H1 (cell line): ENCODE measurements around the gene FERMT2. TPM values are rescaled to one million over a fixed set of nuclear protein-coding genes. Genes with fewer than 3 reads are reported as not detected.

ENCODE experiments used
- CTCF ChIA-PET: fragments of 300-600 bp; sonication (Branson Sonifier 250); formaldehyde crosslinking; loops from one replicate; lab custom pipeline; 2021; ENCODE audit not compliant: partially characterized antibody; lab: Charles Lee
- POLR2A ChIA-PET: fragments of 300-600 bp; sonication (Branson Sonifier 250); formaldehyde crosslinking; loops from one replicate; lab custom pipeline; 2021; ENCODE audit warnings: inconsistent platforms; ENCODE audit not compliant: partially characterized antibody; lab: Charles Lee
- DNase-seq, 2 experiments: peaks; one replicate each; pipeline versions ENCODE4 v3.0.0 to v3.0.0-alpha.2; 2010 to 2022; ENCODE audit warnings: low spot score in 2 of 2, low read depth in 1 of 2, mixed read lengths in 1 of 2
- FAIRE-seq: peaks from 2 replicates; lab custom pipeline; 2011; peaks lifted over from hg19 to GRCh38; lab: Jason Lieb, UNC
- H2AFZ ChIP-seq: 2 replicates; pipeline ENCODE4 v1.8.1; 2012; ENCODE audit warnings: low read length, inconsistent platforms
- H2AK5ac ChIP-seq: 2 replicates; pipeline ENCODE4 v1.6.1; 2013; ENCODE audit warnings: low read depth, low read length
- H2BK120ac ChIP-seq: replicated peaks from 2 replicates; pipeline ENCODE3; 2013; ENCODE audit warnings: low read depth, low read length, inconsistent platforms
- H2BK12ac ChIP-seq: 2 replicates; pipeline ENCODE4 v1.6.1; 2013; ENCODE audit warnings: low read depth, low read length
- H2BK15ac ChIP-seq: 2 replicates; pipeline ENCODE4 v1.6.1; 2013; ENCODE audit warnings: low read length
- H2BK20ac ChIP-seq: 2 replicates; pipeline ENCODE4 v1.6.1; 2013; ENCODE audit warnings: low read length
- H2BK5ac ChIP-seq: 2 replicates; pipeline ENCODE4 v1.6.1; 2013; ENCODE audit warnings: low read depth, low read length
- H3K14ac ChIP-seq: 2 replicates; pipeline ENCODE4 v1.6.1; 2013; ENCODE audit warnings: inconsistent platforms; ENCODE audit not compliant: insufficient read length
- H3K18ac ChIP-seq: 2 replicates; pipeline ENCODE4 v1.6.1; 2013; ENCODE audit warnings: low read length; ENCODE audit errors: extremely low read depth
- H3K23ac ChIP-seq: 2 replicates; pipeline ENCODE4 v1.6.1; 2013; ENCODE audit warnings: inconsistent platforms; ENCODE audit not compliant: insufficient read length
- H3K23me2 ChIP-seq: 2 replicates; pipeline ENCODE4 v1.6.1; 2013; ENCODE audit warnings: low read depth, low read length
- H3K27ac ChIP-seq: 2 replicates; pipeline ENCODE4 v1.6.1; 2011; ENCODE audit warnings: low read depth, low read length, inconsistent platforms
- H3K27me3 ChIP-seq, 4 experiments: replicated peaks in 1 of 4; 1 replicate in 1 of 4; 2 replicates in 3 of 4; pipeline versions ENCODE4 v1.6.1 to v1.8.1; 2011 to 2013; ENCODE audit warnings: low read length in 3 of 4, mild to moderate bottlenecking in 3 of 4, inconsistent platforms in 2 of 4, mixed read lengths in 2 of 4, moderate library complexity in 1 of 4; ENCODE audit not compliant: control insufficient read depth in 3 of 4, insufficient read depth in 3 of 4; ENCODE audit errors: extremely low read depth in 1 of 4
- H3K36me3 ChIP-seq, 4 experiments: 2 replicates each; pipeline versions ENCODE4 v1.6.1 to v1.8.1; 2011 to 2013; ENCODE audit warnings: mild to moderate bottlenecking in 4 of 4, low read length in 3 of 4, moderate library complexity in 2 of 4, control low read depth in 1 of 4, inconsistent platforms in 1 of 4; ENCODE audit not compliant: insufficient read depth in 4 of 4, control insufficient read depth in 2 of 4
- H3K4ac ChIP-seq: replicated peaks from 2 replicates; pipeline ENCODE3; 2013; ENCODE audit warnings: low read length, low read depth, mixed read lengths, inconsistent platforms; ENCODE audit not compliant: insufficient read length
- H3K4me1 ChIP-seq, 4 experiments: replicated peaks in 1 of 4; 1 replicate in 1 of 4; 2 replicates in 3 of 4; pipeline versions ENCODE4 v1.6.1 to v1.8.1; 2011 to 2013; ENCODE audit warnings: low read length in 3 of 4, inconsistent platforms in 2 of 4, mixed read lengths in 1 of 4; ENCODE audit not compliant: insufficient read depth in 4 of 4, control insufficient read depth in 3 of 4
- H3K4me2 ChIP-seq, 2 experiments: 2 replicates each; pipeline versions ENCODE4 v1.6.1 to v1.8.1; 2011 to 2013; ENCODE audit warnings: low read depth in 2 of 2, low read length in 2 of 2, control low read depth in 1 of 2, inconsistent platforms in 1 of 2, mild to moderate bottlenecking in 1 of 2; ENCODE audit not compliant: insufficient read depth in 1 of 2
- H3K4me3 ChIP-seq, 4 experiments: fragments of 200-600, 300-600 bp in 1 of 4; sonication (generic), shearing (Covaris generic), sonication (Bioruptor Twin) in 1 of 4; 2 replicates each; pipeline versions ENCODE4 v1.5.1 to v1.8.1; 2011 to 2016; ENCODE audit warnings: low read length in 4 of 4, low read depth in 3 of 4, control low read depth in 2 of 4, inconsistent platforms in 2 of 4, mild to moderate bottlenecking in 2 of 4, mixed read lengths in 1 of 4, moderate library complexity in 1 of 4; ENCODE audit not compliant: insufficient read depth in 2 of 4; ENCODE audit errors: extremely low read depth in 1 of 4
- H3K56ac ChIP-seq: replicated peaks from 2 replicates; pipeline ENCODE3; 2013; ENCODE audit warnings: low read depth, mild to moderate bottlenecking, mixed read lengths, low read length, inconsistent platforms; ENCODE audit not compliant: insufficient read length
- H3K79me1 ChIP-seq: 2 replicates; pipeline ENCODE4 v1.6.1; 2013; ENCODE audit warnings: low read depth, low read length, control low read depth
- H3K79me2 ChIP-seq, 2 experiments: 2 replicates each; pipeline versions ENCODE4 v1.6.1 to v1.8.1; 2012 to 2013; ENCODE audit warnings: low read length in 2 of 2, mild to moderate bottlenecking in 2 of 2, inconsistent platforms in 1 of 2; ENCODE audit not compliant: insufficient read depth in 2 of 2, control insufficient read depth in 1 of 2
- H3K9ac ChIP-seq, 4 experiments: replicated peaks in 1 of 4; 1 replicate in 1 of 4; 2 replicates in 3 of 4; pipeline versions ENCODE4 v1.6.1 to v1.8.1; 2011 to 2013; ENCODE audit warnings: low read depth in 3 of 4, low read length in 3 of 4, control low read depth in 2 of 4, mild to moderate bottlenecking in 2 of 4, moderate library complexity in 2 of 4, inconsistent platforms in 1 of 4; ENCODE audit errors: extremely low read depth in 1 of 4
- H3K9me3 ChIP-seq, 2 experiments: 2 replicates each; pipeline versions ENCODE4 v1.6.1 to v1.8.1; 2012 to 2013; ENCODE audit warnings: mild to moderate bottlenecking in 2 of 2, moderate library complexity in 2 of 2, control low read depth in 1 of 2, inconsistent platforms in 1 of 2, low read depth in 1 of 2, low read length in 1 of 2, mixed read lengths in 1 of 2; ENCODE audit not compliant: insufficient read depth in 2 of 2
- H4K20me1 ChIP-seq, 2 experiments: replicated peaks in 1 of 2; 2 replicates each; pipeline versions ENCODE3 to v1.8.1; 2011 to 2013; ENCODE audit warnings: inconsistent platforms in 2 of 2, low read length in 2 of 2, mild to moderate bottlenecking in 1 of 2; ENCODE audit not compliant: insufficient read depth in 2 of 2, control insufficient read depth in 1 of 2
- H4K5ac ChIP-seq: 2 replicates; pipeline ENCODE4 v1.6.1; 2013; ENCODE audit warnings: low read length, low read depth, mixed read lengths, inconsistent platforms; ENCODE audit not compliant: insufficient read length
- H4K8ac ChIP-seq: 2 replicates; pipeline ENCODE4 v1.8.0; 2013; ENCODE audit warnings: mild to moderate bottlenecking, moderate library complexity, low read length, inconsistent platforms; ENCODE audit not compliant: insufficient read depth; ENCODE audit errors: extremely low read depth
- H4K91ac ChIP-seq: replicated peaks from 2 replicates; pipeline ENCODE3; 2013; ENCODE audit warnings: low read length, mixed read lengths, inconsistent platforms; ENCODE audit not compliant: insufficient read length
- BCL11A ChIP-seq, 2 experiments: IDR thresholded peaks; one replicate each; pipeline ENCODE4 v1.6.1; 2011; ENCODE audit warnings: low read depth in 2 of 2, low read length in 2 of 2, mild to moderate bottlenecking in 2 of 2
- CTBP2 ChIP-seq: IDR thresholded peaks from 2 replicates; pipeline ENCODE4 v1.7.0; 2011; ENCODE audit warnings: borderline replicate concordance, mild to moderate bottlenecking, moderate library complexity, mixed read lengths, low read length; ENCODE audit not compliant: insufficient read depth, insufficient read length
- EGR1 ChIP-seq: IDR thresholded peaks from 2 replicates; pipeline ENCODE4 v1.6.1; 2011; ENCODE audit warnings: low read depth, low read length, borderline replicate concordance
- KDM1A ChIP-seq: fragments of 200-600, 300-600 bp; sonication (generic); IDR thresholded peaks from 2 replicates; pipeline ENCODE4 v1.7.1; 2016; ENCODE audit warnings: mild to moderate bottlenecking, low read length, borderline replicate concordance
- KDM5A ChIP-seq: fragments of 200-600 bp; IDR thresholded peaks from 2 replicates; pipeline ENCODE4 v1.7.1; 2012; ENCODE audit warnings: mild to moderate bottlenecking, low read length, inconsistent platforms, mixed read lengths
- MAFK ChIP-seq: IDR thresholded peaks from 2 replicates; pipeline ENCODE4 v1.6.1; 2012; ENCODE audit warnings: low read depth, mild to moderate bottlenecking, improper control_type of control experiment, low read length
- MAX ChIP-seq: IDR thresholded peaks from 2 replicates; pipeline ENCODE4 v1.6.1; 2012; ENCODE audit warnings: inconsistent platforms
- SIRT6 ChIP-seq: IDR thresholded peaks from one replicate; pipeline ENCODE4 v1.7.1; 2012; ENCODE audit warnings: low read length, inconsistent platforms
- SP2 ChIP-seq: IDR thresholded peaks from 2 replicates; pipeline ENCODE4 v1.6.1; 2012; ENCODE audit warnings: mild to moderate bottlenecking, low read length, inconsistent platforms
- SP4 ChIP-seq: IDR thresholded peaks from 2 replicates; pipeline ENCODE4 v1.6.1; 2012; ENCODE audit warnings: low read length, inconsistent platforms
- TBP ChIP-seq: IDR thresholded peaks from 2 replicates; pipeline ENCODE4 v1.6.1; 2011; ENCODE audit warnings: low read depth, low read length, improper control_type of control experiment
- USF2 ChIP-seq: IDR thresholded peaks from 2 replicates; pipeline ENCODE4 v1.6.1; 2011; ENCODE audit warnings: low read length, improper control_type of control experiment
- polyA plus RNA-seq, 7 experiments: library from polyadenylated mRNA; depleted of rRNA in 3 of 7; stranded (reverse) in 5 of 7; unstranded in 2 of 7; fragments of >200 nt in 5 of 7; fragments of 200-250 nt in 2 of 7; gene quantifications; 1 replicate in 5 of 7; 2 replicates in 1 of 7; 4 replicates in 1 of 7; pipeline versions ENCODE4 v1.2.1 to v1.2.3, GENCODE V29; 2011 to 2013; ENCODE audit warnings: missing spikeins in 2 of 7, mixed read lengths in 2 of 7
- total RNA-seq: library from RNA; stranded (reverse); fragmentation: NEBNext Ultra II Directional; extraction: Animal tissue kit (Norgen Biotek cat#: 25700); gene quantifications from 2 replicates; pipeline ENCODE4 v1.2.1, GENCODE V29; 2021

Gene FERMT2
- total and polyA plus RNA-seq, 2 of the 8 experiments (the other 6 are each of a cell fraction or from before 2014, with no cell fraction given): 53.3 to 142 TPM

- no peak overlapping the region for H4K5ac ChIP-seq
- no peak overlapping the region for H3K9ac ChIP-seq
- POLR2A ChIA-PET: no interaction called here
- H3K27me3 ChIP-seq: no peaks in the 10 kb centered on the region
- H2BK5ac ChIP-seq: no peak overlapping the region
- no peak overlapping the region for H3K4ac ChIP-seq
- no peak overlapping the region for H2AK5ac ChIP-seq
- TF ChIP-seq BCL11A (IDR thresholded peaks at IDR 0.05; ENCODE audit: low read depth in 2 of 2, low read length in 2 of 2) (no peak), SP2 (no peak), CTBP2 (no peak), KDM1A (no peak), SP4 (no peak), KDM5A (no peak), SIRT6 (no peak), MAFK (no peak), TBP (no peak), USF2 (no peak), MAX (no peak), EGR1 (no peak)
- TF ChIP-seq, all 59 proteins: peak for 0
- H3K56ac ChIP-seq: no peak overlapping the region
- H4K20me1 ChIP-seq: no peaks in the 10 kb centered on the region
- H2BK20ac ChIP-seq: no peak overlapping the region
- no peaks in the 10 kb centered on the region for H3K36me3 ChIP-seq
- H4K8ac ChIP-seq: no peak overlapping the region
- no peak overlapping the region for H4K91ac ChIP-seq
- CTCF ChIA-PET: interaction anchor here (0.9 kb wide), 1 partner anchor 36 kb away, joined by 3 read pairs; no protein-coding TSS in a partner anchor
- FAIRE-seq (no peak), DNase-seq (no peak)
- no peak overlapping the region for H2AFZ ChIP-seq
- H3K79me1 ChIP-seq: no peaks in the 10 kb centered on the region
- H2BK12ac ChIP-seq: no peak overlapping the region
- H3K27ac ChIP-seq: no peak overlapping the region
- no peaks in the 10 kb centered on the region for H3K23me2 ChIP-seq
- H3K79me2 ChIP-seq: no peaks in the 10 kb centered on the region
- no peaks in the 10 kb centered on the region for H3K4me1 ChIP-seq
- no peak overlapping the region for H3K18ac ChIP-seq
- no peak overlapping the region for H3K4me3 ChIP-seq
- H2BK120ac ChIP-seq: no peak overlapping the region
- H3K14ac ChIP-seq: no peak overlapping the region
- H3K9me3 ChIP-seq: no peaks in the 10 kb centered on the region
- H3K23ac ChIP-seq: no peak overlapping the region
- no peak overlapping the region for H2BK15ac ChIP-seq
- H3K4me2 ChIP-seq: no peak overlapping the region
These were observed 37.3 kb upstream of the FERMT2 start for GRCh38 chr14:52988139-52988538.
